Panc1 (cell line): ENCODE measurements around the gene ADGRV1. TPM values are rescaled to one million over a fixed set of nuclear protein-coding genes. Genes with fewer than 3 reads are reported as not detected.

ENCODE experiments used
- ATAC-seq: fragments of 200-7000 bp; cut with Tn5 transposase; 2 replicates; pipeline ENCODE4 v1.9.1; 2020; ENCODE audit warnings: mild to moderate bottlenecking, moderate library complexity
- BruUV-seq: library from RNA; stranded (reverse); fragments of 400-500 nt; replicated peaks from 2 replicates; lab custom pipeline; 2021; lab: Mats Ljungman, UMichigan
- CTCF ChIA-PET: fragments of 300-600 bp; sonication (Branson Sonifier 250); formaldehyde crosslinking; loops from one replicate; lab custom pipeline; 2022; ENCODE audit warnings: antibody characterized with exemption; lab: Charles Lee
- POLR2A ChIA-PET: fragments of 300-600 bp; sonication (Branson Sonifier 250); formaldehyde crosslinking; loops from one replicate; lab custom pipeline; 2022; ENCODE audit warnings: antibody characterized with exemption; lab: Charles Lee
- DNase-seq: peaks from one replicate; pipeline ENCODE4 v3.0.0-alpha.2; 2010; ENCODE audit warnings: low read depth, low spot score
- H3K27ac ChIP-seq: 2 replicates; pipeline ENCODE4 v1.5.1; 2011; ENCODE audit warnings: mild to moderate bottlenecking, low read length, inconsistent platforms
- H3K27me3 ChIP-seq: fragments of 200-500 bp; sonication (Bioruptor generic); 2 replicates; pipeline ENCODE4 v1.6.0; 2014; ENCODE audit warnings: low read length, inconsistent platforms; ENCODE audit not compliant: control insufficient read depth, insufficient read depth
- H3K36me3 ChIP-seq: fragments of 200-500 bp; sonication (Bioruptor generic); 2 replicates; pipeline ENCODE4 v1.5.1; 2014; ENCODE audit warnings: inconsistent platforms, mild to moderate bottlenecking, low read length, moderate library complexity; ENCODE audit not compliant: control insufficient read depth, insufficient read depth
- H3K4me1 ChIP-seq: 2 replicates; pipeline ENCODE4 v1.5.1; 2011; ENCODE audit warnings: inconsistent platforms, mild to moderate bottlenecking, low read length, moderate library complexity; ENCODE audit not compliant: control insufficient read depth, insufficient read depth
- H3K4me3 ChIP-seq, 2 experiments: 2 replicates each; pipeline ENCODE4 v1.5.1; 2011 to 2012; ENCODE audit warnings: low read depth in 2 of 2, low read length in 2 of 2, mild to moderate bottlenecking in 2 of 2, inconsistent platforms in 1 of 2, moderate library complexity in 1 of 2
- H3K9me3 ChIP-seq: fragments of 200-500 bp; sonication (Bioruptor generic); 2 replicates; pipeline ENCODE4 v1.5.1; 2014; ENCODE audit warnings: low read depth, mild to moderate bottlenecking, inconsistent platforms, low read length, moderate library complexity; ENCODE audit not compliant: control insufficient read depth, insufficient read depth
- CTCF ChIP-seq: fragments of 450-650 bp; IDR thresholded peaks from 2 replicates; pipeline ENCODE4 v1.5.1; 2017; ENCODE audit warnings: mild to moderate bottlenecking
- POLR2AphosphoS5 ChIP-seq: IDR thresholded peaks from 2 replicates; pipeline ENCODE4 v1.6.1; 2012; ENCODE audit warnings: mild to moderate bottlenecking, low read depth, low read length, moderate library complexity
- REST ChIP-seq, 2 experiments: IDR thresholded peaks; 2 replicates each; pipeline ENCODE4 v1.6.1; 2011 to 2012; ENCODE audit warnings: low read depth in 2 of 2, control low read depth in 1 of 2, low read length in 1 of 2, mild to moderate bottlenecking in 1 of 2, moderate library complexity in 1 of 2; ENCODE audit not compliant: insufficient read depth in 1 of 2
- SIN3A ChIP-seq: IDR thresholded peaks from 2 replicates; pipeline ENCODE4 v1.6.1; 2012; ENCODE audit warnings: low read depth, mild to moderate bottlenecking, low read length, moderate library complexity, borderline replicate concordance; ENCODE audit not compliant: insufficient read depth
- TCF7L2 ChIP-seq: IDR thresholded peaks from 2 replicates; pipeline ENCODE4 v1.6.1; 2011; ENCODE audit warnings: mild to moderate bottlenecking, low read depth, low read length, inconsistent platforms
- in situ Hi-C: cut with HindIII; loops from 2 replicates; pipeline ENCODE4 v1.10.0; 2016; ENCODE audit warnings: low sequenced_read_pairs, low pct_unique_long_range_greater_than_20kb
- intact Hi-C: fragments of 100-400 bp; cut with micrococcal nuclease; formaldehyde crosslinking; loops from one replicate; pipeline ENCODE4 v1.10.0; 2022; ENCODE audit not compliant: unreplicated experiment
- total RNA-seq: library from RNA; stranded (reverse); gene quantifications from one replicate; pipeline ENCODE4 v1.2.1, GENCODE V29; 2021; ENCODE audit not compliant: unreplicated experiment

The ADGRV1 gene
- total RNA-seq, 1 experiment from 2014 or later = 0.49 TPM

- in situ Hi-C loops = no loop called here
- ChIA-PET POLR2A (no interaction called here), CTCF (no interaction called here)
- no peak overlapping the region for H3K4me3 ChIP-seq
- DNase-seq (no peak), ATAC-seq (no peak)
- no peaks in the 10 kb centered on the region for H3K36me3 ChIP-seq
- TF ChIP-seq TCF7L2 (no peak), POLR2AphosphoS5 (no peak)
- no TSS peak for BruUV-seq
- 0 out of 2 replicates have a peak, but pooled peaks cover 3% of the 10 kb centered on the region for H3K4me1 ChIP-seq
- H3K27ac ChIP-seq = no peak overlapping the region
- H3K9me3 ChIP-seq = peaks cover 7% of the 10 kb centered on the region; the same call in 1 of the 2 replicates
- intact Hi-C loops = loop anchor here (5.0 to 10.0 kb wide), 4 partner anchors 124 to 314 kb away; no protein-coding TSS in a partner anchor
- no peaks in the 10 kb centered on the region for H3K27me3 ChIP-seq
These were observed 544.9 kb downstream of the ADGRV1 start for GRCh38 chr5:91103353-91104061.

GRCh38 chr5:91104062-91104448 lies 545.5 kb downstream of the ADGRV1 start:
- ATAC-seq (no peak), DNase-seq (no peak)
- no peak overlapping the region for H3K4me3 ChIP-seq
- 0 out of 2 replicates have a peak, but pooled peaks cover 3% of the 10 kb centered on the region for H3K4me1 ChIP-seq
- TF ChIP-seq SIN3A = no peak
- TF ChIP-seq TCF7L2 = no peak
- no peak for TF ChIP-seq REST (IDR thresholded peaks at IDR 0.05; ENCODE audit: insufficient read depth in 1 of 2, low read depth in 2 of 2, low read length in 1 of 2)
- TF ChIP-seq POLR2AphosphoS5 = no peak
- no peak overlapping the region for H3K27ac ChIP-seq
- ChIA-PET CTCF (no interaction called here), POLR2A (no interaction called here)
- intact Hi-C loops (loop anchor here (5.0 to 10.0 kb wide), 4 partner anchors 123 to 313 kb away; no protein-coding TSS in a partner anchor), in situ Hi-C loops (no loop called here)
- BruUV-seq = no TSS peak
- H3K36me3 ChIP-seq = no peaks in the 10 kb centered on the region
- H3K9me3 ChIP-seq = peaks cover 7% of the 10 kb centered on the region; the same call in 1 of the 2 replicates
- no peaks in the 10 kb centered on the region for H3K27me3 ChIP-seq

- ATAC-seq (no peak), DNase-seq (no peak)
- Histone ChIP-seq H3K27ac (no peak overlapping the region), H3K4me1 (0 out of 2 replicates have a peak, but pooled peaks cover under 1% of the 10 kb centered on the region), H3K9me3 (peaks cover 7% of the 10 kb centered on the region; the same call in 1 of the 2 replicates), H3K4me3 (no peak overlapping the region), H3K36me3 (no peaks in the 10 kb centered on the region), H3K27me3 (no peaks in the 10 kb centered on the region)
- no TSS peak for BruUV-seq
- intact Hi-C loops = loop anchor here (10.0 kb wide), 2 partner anchors 208 to 242 kb away; no protein-coding TSS in a partner anchor
- POLR2A ChIA-PET = no interaction called here
- no peak for TF ChIP-seq POLR2AphosphoS5
- TF ChIP-seq SIN3A = no peak
- no peak for TF ChIP-seq TCF7L2
- no peak for TF ChIP-seq CTCF
- no peak for TF ChIP-seq REST (IDR thresholded peaks at IDR 0.05; ENCODE audit: insufficient read depth in 1 of 2, low read depth in 2 of 2, low read length in 1 of 2)
- CTCF ChIA-PET = no interaction called here
- in situ Hi-C loops = no loop called here
These were observed 548.4 kb downstream of the ADGRV1 start for GRCh38 chr5:91106842-91107511.
